Vagina (tissue), 2 donors: ENCODE measurements around the gene PLXNA3. TPM values are rescaled to one million over a fixed set of nuclear protein-coding genes. Genes with fewer than 3 reads are reported as not detected.

ENCODE experiments used
- DNase-seq, 2 donors: peaks; one replicate each; pipeline ENCODE4 v3.0.0-alpha.2; 2017; ENCODE audit errors: extremely low spot score in 2 of 2
- H3K27ac ChIP-seq: fragments of 200-600 bp; sonication (generic); one replicate; pipeline ENCODE4 v1.5.1; 2019
- H3K27me3 ChIP-seq: fragments of 200-600 bp; sonication (generic); one replicate; pipeline ENCODE4 v1.5.1; 2019
- H3K36me3 ChIP-seq, 2 donors: fragments of 200-600 bp; sonication (generic); one replicate each; pipeline ENCODE4 v1.5.1; 2017 to 2019
- H3K4me1 ChIP-seq: fragments of 200-600 bp; sonication (generic); one replicate; pipeline ENCODE4 v1.5.1; 2019
- H3K4me3 ChIP-seq, 2 donors: fragments of 200-600 bp; sonication (generic); 1 replicate in 1 of 2; 2 replicates in 1 of 2; pipeline ENCODE4 v1.5.1; 2016 to 2019
- H3K9me3 ChIP-seq: fragments of 200-600 bp; sonication (generic); one replicate; pipeline ENCODE4 v1.5.1; 2019
- POLR2A ChIP-seq, 2 donors: fragments of 450-650 bp; IDR thresholded peaks; one replicate each; pipeline ENCODE4 v1.6.1; 2017; ENCODE audit warnings: antibody characterized with exemption in 2 of 2, mild to moderate bottlenecking in 2 of 2, moderate library complexity in 2 of 2
- POLR2AphosphoS5 ChIP-seq, 2 donors: sonication (generic); formaldehyde crosslinking; IDR thresholded peaks; one replicate each; pipeline ENCODE4 v1.9.0; 2017; ENCODE audit warnings: antibody characterized with exemption in 2 of 2, mild to moderate bottlenecking in 2 of 2, low read depth in 1 of 2; ENCODE audit not compliant: insufficient read depth in 1 of 2
- intact Hi-C: fragments of 100-400 bp; cut with DNase I; formaldehyde crosslinking; loops from one replicate; pipeline ENCODE4 v1.15.1; 2023
- total RNA-seq: library from RNA; depleted of rRNA; stranded (reverse); fragments of >200 nt; gene quantifications from one replicate; pipeline ENCODE4 v1.2.3, GENCODE V29; 2016
- TF ChIP-seq, protein P1 (sequence below), 3 experiments: fragments of 450-650 bp in 2 of 3; fragments of 200-600 bp in 1 of 3; sonication (generic) in 1 of 3; IDR thresholded peaks; one replicate each; pipeline ENCODE4 v1.5.1; 2017 to 2019; ENCODE audit warnings: antibody characterized with exemption in 3 of 3, mild to moderate bottlenecking in 2 of 3, moderate library complexity in 2 of 3

The PLXNA3 gene
- total RNA-seq, 1 donor from 2014 or later: 20.1 TPM

DNA sequence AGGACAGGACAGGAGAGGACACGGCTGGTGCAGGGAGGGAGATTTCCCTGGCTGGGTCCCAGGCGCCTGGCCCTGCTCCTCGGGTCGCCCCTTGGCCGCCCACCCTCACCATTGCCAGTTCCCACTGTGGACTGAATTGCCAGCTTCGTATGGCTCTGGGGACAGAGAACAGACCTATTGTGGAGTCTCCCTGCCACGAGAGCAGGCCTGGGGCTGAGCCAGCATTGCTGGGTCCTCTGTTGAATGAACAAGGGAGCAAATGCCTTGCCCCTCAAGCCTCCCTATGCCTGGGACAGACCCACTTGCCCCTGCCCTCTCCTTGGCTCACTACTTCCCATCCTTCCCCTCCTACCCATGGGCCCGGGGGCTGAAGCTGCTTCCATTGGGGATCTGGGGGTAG is 4.3 kb downstream of the PLXNA3 start:
- Histone ChIP-seq H3K27me3 (no peaks in the 10 kb centered on the region), H3K4me1 (peaks cover 17% of the 10 kb centered on the region), H3K36me3 (peaks cover 0 to 21% of the 10 kb centered on the region in 2 donors), H3K27ac (no peak overlapping the region), H3K4me3 (no peak overlapping the region), H3K9me3 (no peaks in the 10 kb centered on the region)
- intact Hi-C loops: no loop called here
- no peak for DNase-seq
- TF ChIP-seq, protein P1, sequence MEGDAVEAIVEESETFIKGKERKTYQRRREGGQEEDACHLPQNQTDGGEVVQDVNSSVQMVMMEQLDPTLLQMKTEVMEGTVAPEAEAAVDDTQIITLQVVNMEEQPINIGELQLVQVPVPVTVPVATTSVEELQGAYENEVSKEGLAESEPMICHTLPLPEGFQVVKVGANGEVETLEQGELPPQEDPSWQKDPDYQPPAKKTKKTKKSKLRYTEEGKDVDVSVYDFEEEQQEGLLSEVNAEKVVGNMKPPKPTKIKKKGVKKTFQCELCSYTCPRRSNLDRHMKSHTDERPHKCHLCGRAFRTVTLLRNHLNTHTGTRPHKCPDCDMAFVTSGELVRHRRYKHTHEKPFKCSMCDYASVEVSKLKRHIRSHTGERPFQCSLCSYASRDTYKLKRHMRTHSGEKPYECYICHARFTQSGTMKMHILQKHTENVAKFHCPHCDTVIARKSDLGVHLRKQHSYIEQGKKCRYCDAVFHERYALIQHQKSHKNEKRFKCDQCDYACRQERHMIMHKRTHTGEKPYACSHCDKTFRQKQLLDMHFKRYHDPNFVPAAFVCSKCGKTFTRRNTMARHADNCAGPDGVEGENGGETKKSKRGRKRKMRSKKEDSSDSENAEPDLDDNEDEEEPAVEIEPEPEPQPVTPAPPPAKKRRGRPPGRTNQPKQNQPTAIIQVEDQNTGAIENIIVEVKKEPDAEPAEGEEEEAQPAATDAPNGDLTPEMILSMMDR (IDR thresholded peaks at IDR 0.05): no peak
- no peak for TF ChIP-seq POLR2A (IDR thresholded peaks at IDR 0.05)
- no peak for TF ChIP-seq POLR2AphosphoS5 (IDR thresholded peaks at IDR 0.05; ENCODE audit: insufficient read depth in 1 of 2, low read depth in 1 of 2)

GRCh38 chrX:154463611-154464220 is 5.6 kb downstream of the PLXNA3 start:
- Histone ChIP-seq H3K27me3 (no peaks in the 10 kb centered on the region), H3K27ac (no peak overlapping the region), H3K9me3 (no peaks in the 10 kb centered on the region), H3K4me1 (peaks cover 17% of the 10 kb centered on the region), H3K36me3 (peaks cover 0 to 34% of the 10 kb centered on the region in 2 donors), H3K4me3 (no peak overlapping the region)
- TF ChIP-seq POLR2AphosphoS5 (IDR thresholded peaks at IDR 0.05; ENCODE audit: insufficient read depth in 1 of 2, low read depth in 1 of 2): no peak
- TF ChIP-seq, protein P1 (IDR thresholded peaks at IDR 0.05): no peak
- TF ChIP-seq POLR2A (IDR thresholded peaks at IDR 0.05): no peak
- intact Hi-C loops: no loop called here
- no peak for DNase-seq

- no peaks in the 10 kb centered on the region for H3K9me3 ChIP-seq
- peaks cover 0 to 45% of the 10 kb centered on the region in 2 donors for H3K36me3 ChIP-seq
- H3K4me3 ChIP-seq: no peak overlapping the region
- no peak overlapping the region for H3K27ac ChIP-seq
- TF ChIP-seq POLR2A (IDR thresholded peaks at IDR 0.05) (no peak), POLR2AphosphoS5 (IDR thresholded peaks at IDR 0.05; ENCODE audit: insufficient read depth in 1 of 2, low read depth in 1 of 2) (no peak)
- TF ChIP-seq, protein P1 (IDR thresholded peaks at IDR 0.05): no peak
- no peaks in the 10 kb centered on the region for H3K27me3 ChIP-seq
- intact Hi-C loops: no loop called here
- DNase-seq: no peak
- peaks cover 9% of the 10 kb centered on the region for H3K4me1 ChIP-seq
Observed at GRCh38 chrX:154464806-154465365, 6.8 kb downstream of the PLXNA3 start.

DNA sequence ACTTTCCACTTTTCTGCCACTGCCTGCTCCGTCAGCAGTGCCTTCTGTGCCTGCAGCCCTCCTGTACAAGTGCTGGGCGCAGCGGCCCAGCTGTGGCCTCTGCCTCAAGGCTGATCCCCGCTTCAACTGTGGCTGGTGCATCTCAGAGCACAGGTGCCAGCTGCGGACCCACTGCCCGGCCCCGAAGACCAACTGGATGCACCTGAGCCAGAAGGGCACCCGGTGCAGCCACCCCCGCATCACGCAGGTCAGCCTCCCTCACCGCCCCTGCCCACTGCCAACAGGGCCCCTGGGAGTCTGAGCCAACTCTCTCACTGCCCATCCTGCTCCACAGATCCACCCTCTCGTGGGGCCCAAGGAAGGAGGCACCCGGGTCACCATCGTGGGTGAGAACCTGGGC is 7.5 kb downstream of the PLXNA3 start:
- Histone ChIP-seq H3K9me3 (no peaks in the 10 kb centered on the region), H3K4me1 (peaks cover 2% of the 10 kb centered on the region), H3K27me3 (no peaks in the 10 kb centered on the region), H3K36me3 (peaks cover 0 to 50% of the 10 kb centered on the region in 2 donors), H3K4me3 (no peak overlapping the region), H3K27ac (no peak overlapping the region)
- TF ChIP-seq, protein P1 (IDR thresholded peaks at IDR 0.05): no peak
- TF ChIP-seq POLR2A (IDR thresholded peaks at IDR 0.05) (no peak), POLR2AphosphoS5 (IDR thresholded peaks at IDR 0.05; ENCODE audit: insufficient read depth in 1 of 2, low read depth in 1 of 2) (no peak)
- DNase-seq: no peak
- intact Hi-C loops: no loop called here

- no peak overlapping the region for H3K4me3 ChIP-seq
- no peak for TF ChIP-seq POLR2A (IDR thresholded peaks at IDR 0.05)
- TF ChIP-seq, protein P1 (IDR thresholded peaks at IDR 0.05): no peak
- TF ChIP-seq POLR2AphosphoS5 (IDR thresholded peaks at IDR 0.05; ENCODE audit: insufficient read depth in 1 of 2, low read depth in 1 of 2): no peak
- no peaks in the 10 kb centered on the region for H3K9me3 ChIP-seq
- intact Hi-C loops: no loop called here
- H3K36me3 ChIP-seq: peaks cover 0 to 52% of the 10 kb centered on the region in 2 donors
- DNase-seq: no peak
- H3K27ac ChIP-seq: no peak overlapping the region
- H3K27me3 ChIP-seq: no peaks in the 10 kb centered on the region
- no peaks in the 10 kb centered on the region for H3K4me1 ChIP-seq
Observed at GRCh38 chrX:154466036-154466435, 8.0 kb downstream of the PLXNA3 start.
